GM21619 (cell line): ENCODE data around the gene GAGE10.
"Not testable (repeated sequence)": the region's sequence is repeated elsewhere in the genome, so short reads cannot be mapped to it uniquely, and the experiment has no call there.

Experiments used
- ATAC-seq: cut with Tn5 transposase; IDR thresholded peaks from one replicate; pipeline ENCODE4 v1.9.1; 2021; ENCODE audit not compliant: unreplicated experiment

GAGE10 gene

DNA sequence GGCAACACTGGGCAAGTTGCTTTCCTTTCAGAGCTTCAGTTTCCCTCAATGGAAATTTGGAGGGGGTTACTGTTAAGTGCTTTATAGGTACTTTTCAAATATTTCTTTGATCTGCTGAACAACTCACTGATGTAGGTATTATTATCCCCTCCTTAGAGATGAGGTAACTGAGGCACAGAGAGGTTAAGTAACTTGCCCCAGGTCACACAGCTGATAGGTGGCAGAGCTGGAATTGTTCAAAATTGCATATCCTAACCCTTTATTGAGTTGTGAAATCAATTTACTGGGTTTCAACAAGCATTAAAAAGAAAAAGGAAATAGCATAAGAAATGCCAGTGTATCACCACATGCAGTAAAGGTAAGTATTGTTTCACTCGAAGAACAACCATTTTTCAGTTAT, 27.2 kb upstream of the GAGE10 start:
- no peak for ATAC-seq

DNA sequence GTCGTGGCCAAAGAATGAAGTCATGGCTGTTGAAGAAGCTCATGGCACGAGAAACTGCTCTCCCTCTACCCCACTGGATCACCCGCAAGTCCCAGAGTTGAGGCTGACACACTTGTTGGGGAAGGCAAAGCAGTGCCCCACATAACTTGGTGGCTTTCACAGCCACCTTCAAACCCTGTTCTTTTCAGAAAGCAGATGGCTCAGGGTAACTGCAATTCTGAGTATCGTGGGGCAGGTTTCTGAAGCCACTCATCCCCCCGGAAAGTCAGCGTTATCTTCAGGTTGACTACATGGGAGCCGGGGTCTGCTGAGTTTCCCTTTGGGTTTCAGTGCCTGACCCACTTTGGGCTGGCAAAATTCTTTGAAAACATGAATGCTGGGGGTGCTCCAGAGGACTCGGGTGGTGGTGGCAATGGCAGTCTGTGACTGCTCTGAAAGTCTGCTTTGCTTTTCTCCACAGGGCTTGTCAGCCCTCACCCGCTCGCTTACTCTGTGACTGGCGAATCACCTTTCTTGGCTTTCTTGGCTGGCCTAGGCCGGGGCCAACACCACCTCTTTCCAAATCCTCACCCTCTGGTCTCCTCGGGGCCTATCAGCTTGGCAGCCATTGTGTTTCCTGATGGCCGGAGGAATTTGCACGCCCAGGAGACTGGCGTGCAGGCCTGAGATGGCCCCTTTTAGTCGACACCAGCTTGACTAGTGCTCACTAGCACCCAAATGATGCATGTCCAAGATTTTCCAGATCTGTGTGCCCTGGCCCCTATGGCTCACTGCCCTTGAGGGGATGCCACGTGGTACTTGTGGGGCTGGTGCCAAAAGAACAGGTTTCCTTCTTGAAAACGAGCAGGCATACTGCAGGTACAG, 26.5 kb upstream of the GAGE10 start:
- no peak for ATAC-seq

DNA sequence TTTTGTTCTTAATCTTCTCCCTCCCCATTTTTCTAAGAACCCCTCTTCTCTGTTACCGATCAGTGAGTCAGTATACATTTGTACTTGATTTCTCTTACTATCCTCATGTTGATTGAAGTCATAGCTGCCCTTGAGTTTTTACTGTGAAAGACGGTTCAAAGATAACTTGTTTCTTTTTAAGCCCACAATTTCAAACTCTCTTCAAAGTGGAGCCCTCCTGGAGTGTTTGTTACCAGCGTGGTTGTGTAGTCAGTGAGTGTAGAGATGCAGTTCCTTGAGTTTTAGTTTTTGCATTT, 26.0 kb upstream of the GAGE10 start:
- no peak for ATAC-seq

DNA sequence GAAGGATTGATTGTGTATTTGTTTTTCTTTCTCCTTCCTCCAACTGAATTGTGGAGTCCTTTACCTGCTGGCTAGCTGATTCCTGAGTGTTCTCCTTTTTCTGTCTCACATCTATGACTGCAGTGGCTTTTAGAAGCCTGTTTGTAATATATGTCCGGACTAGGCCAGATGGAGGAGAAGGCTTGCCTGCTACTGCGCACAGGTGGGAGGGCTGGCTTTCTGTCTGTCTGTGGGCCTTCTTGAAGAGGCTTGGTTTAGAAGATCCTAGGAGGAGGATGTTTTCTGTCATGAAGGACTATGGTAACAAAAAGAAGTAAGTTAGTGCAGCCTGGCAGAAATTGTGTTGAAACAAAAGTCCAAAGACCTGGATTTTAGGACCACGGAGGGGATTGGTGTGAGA, 25.4 kb upstream of the GAGE10 start:
- no peak for ATAC-seq

DNA sequence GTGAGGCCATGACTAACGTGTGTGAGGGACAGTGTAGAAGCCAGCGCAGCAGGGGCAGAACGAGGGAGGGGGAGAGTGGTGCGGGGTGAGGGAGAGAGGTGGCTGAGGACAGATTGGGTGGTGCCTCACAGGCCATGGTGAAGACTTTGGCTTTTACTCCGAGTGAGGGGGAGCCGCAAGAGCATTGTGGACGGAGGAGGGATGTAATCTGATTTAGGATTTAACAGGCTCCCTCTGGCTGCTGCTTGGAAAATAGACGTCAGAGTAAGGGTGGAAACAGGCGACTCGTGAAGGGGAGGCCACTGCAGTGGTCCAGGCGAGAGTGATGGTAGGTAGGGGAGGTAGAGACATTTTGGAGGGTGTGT, 20.8 kb upstream of the GAGE10 start:
- no peak for ATAC-seq

DNA sequence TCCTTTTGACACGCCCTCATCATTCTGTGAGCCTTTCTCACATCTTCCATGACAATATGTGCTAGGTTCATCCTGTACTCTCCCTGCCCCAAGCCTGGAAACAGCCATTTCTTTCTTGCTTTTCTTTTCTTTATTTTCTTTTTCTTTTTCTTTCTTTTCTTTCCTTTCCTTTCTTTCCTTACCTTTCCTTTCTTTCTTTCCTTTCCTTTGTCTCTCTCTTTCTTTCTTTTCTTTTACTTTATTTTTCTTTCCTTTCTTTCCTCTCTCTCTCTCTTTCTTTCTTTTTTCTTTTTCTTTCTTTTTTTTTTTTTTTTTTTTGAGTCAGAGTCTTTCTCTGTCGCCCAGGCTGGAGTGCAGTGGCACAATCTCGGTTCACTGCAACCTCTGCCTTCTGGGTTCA, 19.2 kb upstream of the GAGE10 start:
- no peak for ATAC-seq

DNA sequence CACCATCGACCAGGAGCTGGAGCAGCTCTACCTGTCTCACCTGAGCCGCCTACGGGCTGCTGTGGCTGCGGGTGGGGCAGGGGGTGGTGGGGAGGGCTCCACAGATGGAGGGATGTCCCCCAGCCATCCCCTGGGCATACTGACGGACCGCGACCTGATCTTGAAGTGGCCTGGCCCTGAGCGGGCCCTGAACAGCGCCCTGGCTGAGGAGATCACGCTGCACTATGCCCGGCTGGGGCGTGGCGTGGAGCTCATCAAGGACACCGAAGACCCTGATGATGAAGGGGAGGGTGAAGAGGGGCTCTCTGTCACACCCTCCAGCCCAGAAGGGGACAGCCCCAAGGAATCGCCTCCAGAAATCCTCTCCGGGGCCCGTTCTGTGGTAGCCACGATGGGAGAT, 17.3 kb upstream of the GAGE10 start:
- ATAC-seq = no peak

DNA sequence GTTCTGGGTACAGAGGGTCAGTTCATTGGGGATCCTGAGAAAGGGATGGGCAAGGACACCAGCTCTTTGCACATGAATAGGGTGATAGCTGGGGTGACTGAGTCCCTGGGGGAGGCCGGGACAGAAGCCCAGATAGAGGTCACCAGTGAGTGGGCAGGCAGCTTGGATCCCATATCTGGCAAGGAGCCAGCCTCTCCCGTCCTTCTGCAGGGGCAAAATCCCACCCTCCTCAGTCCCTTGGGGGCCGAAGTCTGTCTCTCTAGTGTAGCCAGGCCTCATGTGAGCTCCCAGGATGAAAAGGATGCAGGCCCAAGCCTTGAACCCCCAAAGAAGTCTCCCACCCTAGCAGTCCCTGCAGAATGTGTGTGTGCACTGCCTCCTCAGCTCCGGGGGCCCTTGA, 16.9 kb upstream of the GAGE10 start:
- ATAC-seq = no peak

DNA sequence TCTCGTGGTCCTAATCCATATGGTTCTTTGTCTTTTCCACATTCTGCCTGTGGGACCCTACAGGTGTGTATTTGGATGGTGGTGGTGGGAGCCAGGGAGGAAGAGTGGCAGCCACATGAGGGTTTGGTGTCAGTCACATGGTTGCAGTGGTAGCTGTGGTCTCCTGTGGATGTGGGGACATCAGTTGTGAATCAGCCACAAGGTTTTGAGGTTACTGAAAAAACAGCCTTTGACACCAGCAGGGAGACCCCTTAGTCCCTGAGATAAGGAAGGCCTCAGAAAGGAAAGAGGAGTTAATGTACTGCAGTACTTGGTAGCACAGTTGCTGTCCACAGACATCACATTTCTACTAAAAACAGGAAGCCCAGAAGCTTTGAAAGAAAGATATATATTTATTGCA, 15.8 kb upstream of the GAGE10 start:
- ATAC-seq = no peak

DNA sequence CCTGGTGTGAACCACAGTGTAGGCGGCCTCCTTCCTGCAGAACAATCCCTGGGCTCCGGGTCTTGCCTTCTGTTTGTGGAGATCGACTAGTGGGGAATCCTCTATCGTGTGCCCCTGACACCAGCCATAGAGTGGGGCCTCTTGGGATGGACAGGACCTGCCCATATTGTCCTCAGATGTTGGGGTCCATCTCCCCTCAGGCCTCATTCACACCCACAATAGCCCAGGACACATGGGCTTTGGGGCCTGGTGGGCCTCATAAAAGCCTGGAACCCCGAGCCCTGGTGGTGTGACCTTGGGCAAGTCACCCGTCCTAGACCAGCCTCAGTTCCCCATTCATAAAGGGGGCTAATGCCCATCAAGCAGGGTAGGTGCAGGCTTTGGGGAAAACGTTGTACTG, 13.2 kb upstream of the GAGE10 start:
- ATAC-seq = no peak

DNA sequence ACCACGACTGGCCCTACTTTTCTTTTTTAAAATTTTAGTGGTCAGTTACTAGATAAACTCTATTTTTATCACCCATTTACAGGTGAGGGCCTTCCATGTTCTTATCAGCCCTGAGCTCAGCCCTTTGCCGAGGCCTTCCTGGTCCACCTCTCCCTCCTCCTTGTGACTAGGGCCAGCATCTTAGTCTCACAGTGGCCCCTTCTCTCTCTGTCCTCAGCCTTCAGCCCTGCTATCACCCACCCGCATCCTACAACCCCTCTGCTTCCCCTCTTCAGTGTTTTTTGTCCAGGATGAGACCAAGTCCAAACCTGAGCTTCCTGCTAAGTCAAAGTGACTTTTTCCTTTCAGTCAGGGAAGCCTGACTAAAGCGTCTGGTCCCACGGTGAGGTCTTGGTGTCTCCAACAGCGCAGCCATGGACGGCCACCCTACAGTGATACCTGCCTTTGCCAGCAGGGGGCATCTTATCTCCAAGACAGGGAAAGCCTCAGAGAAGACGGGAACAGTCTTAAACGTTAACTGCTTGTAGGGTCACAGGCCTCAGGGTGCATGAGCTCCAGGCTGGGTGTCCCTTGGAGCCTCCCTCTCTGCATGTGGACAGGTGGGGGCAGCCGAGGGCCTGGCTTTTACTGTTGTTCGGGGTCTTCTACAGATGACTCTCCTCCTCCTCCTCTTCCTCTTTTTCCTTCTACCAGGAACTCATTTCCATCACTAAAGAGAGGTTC, 11.7 kb upstream of the GAGE10 start:
- no peak for ATAC-seq

DNA sequence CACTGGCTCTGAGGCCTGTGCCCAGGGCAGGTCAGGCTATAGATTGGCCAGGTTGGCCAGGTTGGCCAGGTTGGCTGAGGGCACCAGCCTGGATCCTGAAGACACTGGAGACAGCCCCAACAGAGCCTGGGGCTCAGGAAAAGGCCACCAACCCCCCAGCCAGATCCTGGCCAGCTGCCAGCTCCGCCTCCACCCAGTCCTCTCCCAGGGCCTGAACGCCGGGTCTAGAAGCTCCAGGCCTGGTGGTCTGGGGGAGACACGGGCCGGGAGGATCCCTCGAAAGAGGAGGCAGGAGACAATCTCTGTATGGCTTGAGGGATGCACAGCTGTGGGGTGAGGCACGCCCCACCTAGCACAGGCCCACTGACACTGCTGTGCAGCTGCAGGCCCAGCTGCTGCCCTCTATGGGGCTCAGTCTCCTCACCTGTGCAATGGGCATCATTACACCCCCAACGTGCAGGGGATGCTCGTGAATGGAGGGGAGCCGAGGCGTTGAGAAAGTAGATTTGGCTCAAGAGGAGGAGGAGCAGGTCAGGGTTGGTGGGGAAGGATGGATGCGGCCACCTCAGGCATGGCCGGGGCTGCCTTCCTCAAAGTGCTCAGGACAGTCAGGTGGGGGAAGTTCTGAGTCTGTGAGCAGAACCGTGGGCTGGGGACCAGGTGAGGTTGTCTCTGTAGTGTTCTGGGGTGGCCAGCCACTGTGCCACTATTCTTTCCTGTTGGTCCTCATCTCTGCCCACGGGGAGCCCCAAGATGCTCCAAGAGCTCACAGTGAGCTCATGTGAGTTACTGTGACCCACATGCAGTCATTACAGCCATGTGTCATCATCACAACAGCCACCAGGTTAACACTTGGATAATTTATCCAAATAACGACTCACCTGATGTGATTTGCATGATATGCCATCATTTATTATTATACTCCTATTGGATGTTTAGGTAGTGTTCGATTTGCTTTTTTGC, 10.8 kb upstream of the GAGE10 start:
- no peak for ATAC-seq

DNA sequence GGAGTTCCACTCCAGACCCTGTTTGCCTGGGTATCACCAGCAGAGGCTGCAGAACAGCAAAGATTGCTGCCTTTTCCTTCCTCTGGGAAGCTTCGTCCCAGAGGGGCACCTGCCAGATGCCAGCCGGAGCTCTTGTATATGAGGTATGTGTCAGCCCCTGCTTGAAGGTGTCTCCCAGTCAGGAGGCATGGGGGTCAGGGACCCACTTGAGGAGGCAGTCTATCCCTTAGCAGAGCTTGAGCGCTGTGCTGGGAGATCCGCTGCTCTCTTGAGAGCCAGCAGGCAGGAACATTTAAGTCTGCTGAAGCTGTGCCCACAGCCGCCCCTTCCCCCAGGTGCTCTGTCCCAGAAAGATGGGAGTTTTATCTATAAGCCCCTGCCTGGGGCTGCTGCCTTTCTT, 4.2 kb upstream of the GAGE10 start:
- ATAC-seq = not testable (repeated sequence)

DNA sequence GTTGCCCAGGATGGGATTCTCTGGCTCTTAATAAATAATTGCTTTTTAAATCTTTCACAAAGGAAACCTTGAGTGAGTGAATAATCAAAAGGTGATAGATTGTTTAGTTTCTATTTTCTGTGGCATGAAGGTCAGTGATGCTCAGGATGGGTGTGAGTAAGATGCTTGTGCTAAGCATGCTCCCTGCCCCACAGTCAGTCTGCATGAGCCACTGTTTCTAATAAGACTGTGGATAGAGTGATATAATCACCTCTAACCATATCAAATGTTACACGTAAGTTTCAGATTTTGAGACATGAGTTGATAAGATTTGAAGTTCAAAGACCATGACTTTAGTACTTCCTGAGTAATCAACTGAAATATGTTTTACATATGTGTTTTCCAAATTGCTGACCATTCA, 2.7 kb upstream of the GAGE10 start:
- no peak for ATAC-seq

DNA sequence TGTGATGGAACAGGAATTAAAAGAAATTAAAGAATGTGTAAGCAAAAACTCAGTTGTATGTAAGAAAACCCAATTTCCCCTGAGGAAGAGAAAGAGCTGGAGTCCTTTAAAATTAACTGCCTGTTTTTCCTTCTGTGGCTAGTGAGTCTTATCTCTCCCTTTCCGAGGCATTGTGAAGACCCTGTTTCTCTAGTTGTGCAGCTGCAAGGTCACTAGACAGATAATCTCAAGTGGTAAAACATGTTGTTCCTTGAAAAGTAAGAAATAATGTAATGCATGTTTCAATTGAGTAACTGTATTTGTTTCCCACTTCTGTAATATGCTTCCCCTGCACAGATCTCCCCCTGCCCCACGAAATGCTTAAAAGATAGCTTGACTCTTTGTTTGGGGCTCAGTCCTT, 4.3 kb downstream of the GAGE10 start:
- not testable (repeated sequence) for ATAC-seq

DNA sequence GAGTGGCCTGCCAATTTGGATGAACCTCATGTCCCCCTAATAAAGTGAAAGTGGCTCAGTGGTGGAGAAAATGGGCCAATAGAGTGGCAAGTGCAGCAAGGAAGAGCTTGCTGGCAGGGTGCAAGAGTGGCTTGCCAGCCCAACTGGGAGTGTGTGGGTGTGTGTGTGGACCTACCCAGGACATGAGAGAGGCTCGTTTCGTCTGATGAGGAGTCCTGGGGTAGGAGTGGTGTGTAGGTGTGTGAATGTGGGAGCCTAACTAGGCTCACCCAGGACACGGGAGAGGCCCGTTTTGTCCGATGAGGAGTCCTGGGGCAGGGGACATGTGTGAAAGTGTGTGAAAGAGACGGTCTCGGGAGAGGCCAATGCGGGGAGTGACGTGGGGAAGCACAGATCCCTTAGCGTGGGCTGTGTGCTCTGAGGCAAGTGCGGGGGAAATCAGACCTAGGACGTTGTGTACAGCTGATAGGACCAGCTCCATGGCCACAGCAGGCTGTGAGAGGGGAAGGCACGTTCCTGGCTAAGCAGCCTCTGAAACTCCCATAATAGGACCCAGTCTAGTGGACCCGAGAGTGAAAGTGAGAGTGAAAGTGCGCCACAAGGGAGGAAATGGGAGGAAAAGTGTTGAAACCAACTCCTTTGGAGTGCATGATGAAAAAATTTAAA, 5.3 kb downstream of the GAGE10 start:
- ATAC-seq = no peak

DNA sequence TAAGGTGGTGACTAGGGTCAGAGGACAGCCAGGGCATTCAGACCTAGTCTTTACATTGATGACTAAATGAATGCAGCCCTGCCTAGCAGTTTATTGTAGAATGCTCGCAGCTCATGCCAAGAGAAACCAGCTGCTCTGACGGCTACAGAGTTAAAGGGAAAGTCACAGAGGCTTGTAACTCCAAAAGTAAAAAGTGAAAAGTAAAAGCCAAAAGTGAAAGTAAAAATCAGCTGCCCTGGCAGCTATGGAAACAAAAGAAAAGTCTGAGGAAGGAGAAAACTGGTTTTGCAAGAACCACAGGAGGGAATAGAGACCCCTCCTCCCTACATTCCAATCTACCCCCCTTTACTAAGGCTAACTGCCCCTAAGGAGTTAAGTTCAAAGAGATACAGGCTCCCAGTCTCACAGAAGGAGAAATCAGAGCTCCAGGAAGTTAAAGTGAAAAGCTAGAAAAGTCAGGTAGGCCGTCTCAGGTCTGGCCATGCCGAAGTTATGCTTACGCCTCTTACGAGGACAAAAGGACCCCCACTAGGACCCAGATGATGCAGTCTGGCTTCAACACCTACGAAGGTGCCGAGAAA, 6.0 kb downstream of the GAGE10 start:
- ATAC-seq = no peak

DNA sequence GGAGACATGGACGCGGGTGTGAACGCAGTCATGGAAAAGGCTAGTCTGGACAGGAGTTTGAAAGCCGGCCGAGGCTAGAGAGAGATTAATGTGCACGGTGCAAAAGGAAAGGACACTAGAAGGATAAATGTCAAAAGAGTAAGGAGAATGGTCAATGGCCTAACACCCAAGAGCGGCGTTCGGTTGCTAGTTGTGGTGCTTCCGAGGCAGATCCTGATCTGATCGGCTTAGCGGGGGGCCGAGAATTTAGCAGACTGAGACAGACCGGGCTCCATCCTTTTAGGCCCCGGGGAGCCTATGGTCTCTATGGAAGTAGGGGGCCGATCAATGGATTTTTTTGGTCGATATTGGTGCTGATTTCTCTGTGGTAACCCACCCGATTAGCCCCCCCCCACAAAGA, 6.9 kb downstream of the GAGE10 start:
- ATAC-seq = no peak

DNA sequence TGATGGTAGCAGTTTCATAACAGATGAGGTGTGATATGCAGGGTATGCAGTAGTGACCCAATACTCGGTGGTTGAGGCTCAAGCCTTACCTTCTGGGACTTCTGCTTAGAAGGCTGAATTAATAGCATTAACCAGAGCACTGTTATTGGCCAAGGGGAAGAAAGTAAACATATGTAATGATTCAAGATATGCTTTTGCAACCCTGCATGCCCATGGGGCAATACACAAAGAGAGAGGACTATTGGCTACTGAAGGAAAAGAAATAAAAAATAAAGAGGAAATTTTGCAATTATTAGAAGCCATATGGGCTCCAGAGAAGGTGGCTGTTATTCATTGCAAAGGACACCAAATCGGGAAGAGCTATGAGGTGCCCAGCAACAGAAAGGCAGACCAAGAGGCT, 8.7 kb downstream of the GAGE10 start:
- ATAC-seq = no peak

DNA sequence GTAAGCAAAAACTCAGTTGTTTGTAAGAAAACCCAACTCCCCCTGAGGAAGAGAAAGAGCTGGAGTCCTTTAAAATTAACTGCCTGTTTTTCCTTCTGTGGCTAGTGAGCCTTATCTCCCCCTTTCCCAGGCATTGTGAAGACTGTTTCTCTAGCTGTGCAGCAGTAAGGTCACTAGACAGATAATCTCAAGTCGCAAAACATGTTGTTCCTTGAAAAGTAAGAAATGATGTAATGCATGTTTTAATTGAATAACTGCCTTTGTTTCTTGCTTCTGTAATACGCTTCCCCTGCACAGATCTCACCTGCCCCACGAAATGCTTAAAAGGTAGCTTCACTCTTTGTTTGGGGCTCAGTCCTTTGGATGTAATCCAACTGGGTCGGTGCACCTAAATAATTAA, 12.6 kb downstream of the GAGE10 start:
- ATAC-seq = no peak

DNA sequence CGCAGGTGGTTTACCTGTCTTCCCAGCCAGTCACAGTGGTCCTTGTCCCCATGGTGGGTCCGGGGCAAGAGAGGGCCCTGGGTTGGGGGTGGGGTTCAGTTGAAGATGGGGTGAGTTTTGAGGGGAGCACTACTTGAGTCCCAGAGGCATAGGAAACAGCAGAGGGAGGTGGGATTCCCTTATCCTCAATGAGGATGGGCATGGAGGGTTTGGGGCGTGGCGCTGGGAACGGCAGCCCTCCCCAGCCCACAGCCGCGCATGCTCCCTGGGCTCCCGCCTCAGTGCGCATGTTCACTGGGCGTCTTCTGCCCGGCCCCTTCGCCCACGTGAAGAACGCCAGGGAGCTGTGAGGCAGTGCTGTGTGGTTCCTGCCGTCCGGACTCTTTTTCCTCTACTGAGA, 18.3 kb downstream of the GAGE10 start, which contains the start of gene GAGE12J:
TSS of gene GAGE12J (plus strand) at position 301 of the 400 bp plus-strand sequence. CDS start 1,157 bp downstream, outside the sequence.
- ATAC-seq = not testable (repeated sequence)
